Trophoblast cell (in vitro differentiated cells and primary cell): ENCODE results near the gene KRT86.

Source experiments
- DNase-seq, 2 donors: peaks; one replicate each; pipeline ENCODE4 v3.0.0-alpha.2; 2016
- H2AFZ ChIP-seq: 2 replicates; pipeline ENCODE4 v1.6.1; 2013; ENCODE audit warnings: low read length, moderate library complexity, mild to moderate bottlenecking; ENCODE audit not compliant: insufficient read depth, poor library complexity
- H2AK5ac ChIP-seq: 2 replicates; pipeline ENCODE4 v1.6.1; 2013; ENCODE audit warnings: mild to moderate bottlenecking, low read length
- H2BK120ac ChIP-seq: 2 replicates; pipeline ENCODE4 v1.6.1; 2013; ENCODE audit warnings: low read length, mild to moderate bottlenecking, moderate library complexity; ENCODE audit not compliant: insufficient read depth, poor library complexity
- H2BK12ac ChIP-seq: 2 replicates; pipeline ENCODE4 v1.6.1; 2013; ENCODE audit warnings: mild to moderate bottlenecking, low read length, moderate library complexity
- H2BK5ac ChIP-seq: 2 replicates; pipeline ENCODE4 v1.6.1; 2013; ENCODE audit warnings: low read length, low read depth, moderate library complexity, mild to moderate bottlenecking; ENCODE audit not compliant: poor library complexity
- H3K14ac ChIP-seq: 2 replicates; pipeline ENCODE4 v1.6.1; 2013; ENCODE audit warnings: mild to moderate bottlenecking, low read length
- H3K18ac ChIP-seq: 2 replicates; pipeline ENCODE4 v1.6.1; 2013; ENCODE audit warnings: mild to moderate bottlenecking, low read length
- H3K23ac ChIP-seq: 2 replicates; pipeline ENCODE4 v1.6.1; 2013; ENCODE audit warnings: low read length
- H3K27ac ChIP-seq: 2 replicates; pipeline ENCODE4 v1.5.1; 2013; ENCODE audit warnings: low read depth, mild to moderate bottlenecking, inconsistent platforms, low read length, moderate library complexity
- H3K27me3 ChIP-seq: 2 replicates; pipeline ENCODE4 v1.6.1; 2013; ENCODE audit warnings: inconsistent platforms, mild to moderate bottlenecking, low read length, moderate library complexity; ENCODE audit not compliant: insufficient read depth
- H3K36me3 ChIP-seq, 2 experiments: 1 replicate in 1 of 2; 2 replicates in 1 of 2; pipeline ENCODE4 v1.6.1; 2013; ENCODE audit warnings: low read length in 2 of 2, mild to moderate bottlenecking in 2 of 2, moderate library complexity in 1 of 2; ENCODE audit not compliant: insufficient read depth in 2 of 2, control insufficient read depth in 1 of 2
- H3K4ac ChIP-seq: 2 replicates; pipeline ENCODE4 v1.6.1; 2013; ENCODE audit warnings: low read depth, mild to moderate bottlenecking, low read length, moderate library complexity
- H3K4me1 ChIP-seq, 2 experiments: 1 replicate in 1 of 2; 2 replicates in 1 of 2; pipeline ENCODE4 v1.6.1; 2013; ENCODE audit warnings: low read length in 2 of 2, mild to moderate bottlenecking in 2 of 2, moderate library complexity in 1 of 2; ENCODE audit not compliant: insufficient read depth in 2 of 2, control insufficient read depth in 1 of 2
- H3K4me2 ChIP-seq: 2 replicates; pipeline ENCODE4 v1.6.1; 2013; ENCODE audit warnings: inconsistent platforms, mild to moderate bottlenecking, low read length, moderate library complexity
- H3K4me3 ChIP-seq: 2 replicates; pipeline ENCODE4 v1.5.1; 2013; ENCODE audit warnings: mild to moderate bottlenecking, low read depth, low read length, inconsistent platforms
- H3K79me1 ChIP-seq: one replicate; pipeline ENCODE4 v1.6.1; 2013; ENCODE audit warnings: low read length
- H3K79me2 ChIP-seq: 2 replicates; pipeline ENCODE4 v1.6.1; 2013; ENCODE audit warnings: low read length, mild to moderate bottlenecking; ENCODE audit not compliant: control insufficient read depth, insufficient read depth, poor library complexity
- H3K9ac ChIP-seq: 2 replicates; pipeline ENCODE4 v1.6.1; 2013; ENCODE audit warnings: mild to moderate bottlenecking, low read length
- H3K9me3 ChIP-seq: 2 replicates; pipeline ENCODE4 v1.6.1; 2013; ENCODE audit warnings: low read depth, mild to moderate bottlenecking, control low read depth, inconsistent platforms, low read length; ENCODE audit not compliant: insufficient read depth
- H4K12ac ChIP-seq: 2 replicates; pipeline ENCODE4 v1.6.1; 2013; ENCODE audit warnings: low read depth, mild to moderate bottlenecking, low read length, moderate library complexity
- H4K8ac ChIP-seq: 2 replicates; pipeline ENCODE4 v1.6.1; 2013; ENCODE audit warnings: low read depth, mild to moderate bottlenecking, low read length, moderate library complexity
- H4K91ac ChIP-seq: one replicate; pipeline ENCODE4 v1.6.1; 2013; ENCODE audit warnings: low read depth, mild to moderate bottlenecking, low read length, moderate library complexity
- WGBS: extraction: QIAGEN DNeasy Blood & Tissue Kit; methylation state at CpG from one replicate; pipeline ENCODE4 v1.1.7; 2013; ENCODE audit warnings: missing lambda C conversion rate; ENCODE audit not compliant: insufficient read length, insufficient coverage; ENCODE audit errors: extremely low coverage; 5-methylcytosine and 5-hydroxymethylcytosine counted together

The KRT86 gene

DNA sequence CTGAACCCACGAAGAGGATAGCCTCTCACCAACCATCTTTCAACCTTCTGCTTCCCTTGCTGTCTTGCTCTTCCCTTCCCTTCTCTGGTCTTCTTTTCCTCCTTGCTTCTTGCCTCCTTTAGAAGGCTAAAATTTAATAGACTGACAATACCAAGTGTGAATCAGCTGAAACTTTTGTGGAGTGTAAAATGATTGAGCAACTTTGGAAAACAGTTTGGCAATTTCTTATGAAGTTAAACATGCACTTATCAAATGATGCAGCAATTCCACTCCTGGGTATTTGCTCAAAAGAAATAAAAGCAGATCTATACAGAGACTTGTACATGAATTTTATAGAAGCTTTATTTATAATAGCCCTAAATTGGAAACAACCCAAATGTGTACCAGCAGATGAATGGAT, 3.3 kb upstream of the KRT86 start:
- no peak overlapping the region for H2AFZ ChIP-seq
- no CpG with 5 or more reads among the region's 1 CpG for WGBS

DNA sequence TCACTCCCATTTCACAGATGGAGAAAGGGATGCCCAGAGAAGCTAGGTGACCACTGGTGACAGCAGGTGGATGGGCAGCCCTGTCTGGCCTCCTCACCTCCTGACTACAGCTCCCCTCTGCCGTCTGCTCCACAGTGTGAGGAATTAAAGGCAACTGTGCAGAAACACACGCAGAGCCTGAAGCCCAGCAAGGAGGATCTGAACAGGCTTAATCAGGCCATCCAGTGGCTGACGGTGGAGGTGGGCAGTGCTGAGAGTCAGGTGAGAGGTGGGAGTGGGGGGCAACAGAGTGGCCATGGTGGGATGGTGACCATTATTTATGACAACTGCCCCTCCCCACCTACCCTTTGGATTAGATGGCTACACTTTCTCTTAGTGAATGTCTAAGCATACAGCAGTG, 1.2 kb downstream of the KRT86 start:
- no peak overlapping the region for H3K4me2 ChIP-seq
- DNase-seq, result no peak
- no peak overlapping the region for H2BK120ac ChIP-seq
- H3K4me1 ChIP-seq, result peaks cover 15 to 20% of the 10 kb centered on the region in 2 experiments
- peaks cover 1% of the 10 kb centered on the region for H3K9me3 ChIP-seq
- H4K8ac ChIP-seq, result no peak overlapping the region
- WGBS, result no CpG with 5 or more reads among the region's 3 CpGs
- no peaks in the 10 kb centered on the region for H3K27me3 ChIP-seq
- H2AK5ac ChIP-seq, result no peak overlapping the region
- peaks cover 2% of the 10 kb centered on the region for H3K79me1 ChIP-seq
- H3K14ac ChIP-seq, result no peak overlapping the region
- H3K79me2 ChIP-seq, result no peaks in the 10 kb centered on the region
- H3K4ac ChIP-seq, result no peak overlapping the region
- no peak overlapping the region for H3K27ac ChIP-seq
- no peak overlapping the region for H3K9ac ChIP-seq
- H3K23ac ChIP-seq, result no peak overlapping the region
- H2BK12ac ChIP-seq, result no peak overlapping the region
- H4K12ac ChIP-seq, result no peak overlapping the region
- no peak overlapping the region for H3K18ac ChIP-seq
- H3K4me3 ChIP-seq, result no peak overlapping the region
- no peak overlapping the region for H2AFZ ChIP-seq
- H3K36me3 ChIP-seq, result no peaks in the 10 kb centered on the region
- no peak overlapping the region for H2BK5ac ChIP-seq
- H4K91ac ChIP-seq, result no peak overlapping the region

More for the DNA sequence above, 3.3 kb upstream of the KRT86 start:
- Histone ChIP-seq H3K23ac (no peak overlapping the region), H3K18ac (no peak overlapping the region), H4K91ac (no peak overlapping the region), H2BK120ac (no peak overlapping the region), H3K79me1 (no peaks in the 10 kb centered on the region), H4K12ac (no peak overlapping the region), H2AK5ac (no peak overlapping the region), H3K27ac (no peak overlapping the region), H4K8ac (no peak overlapping the region), H3K79me2 (no peaks in the 10 kb centered on the region), H2BK12ac (no peak overlapping the region), H2BK5ac (no peak overlapping the region), H3K4me3 (no peak overlapping the region), H3K9ac (no peak overlapping the region), H3K14ac (no peak overlapping the region), H3K4me1 (no peaks in the 10 kb centered on the region), H3K9me3 (peaks cover 3% of the 10 kb centered on the region), H3K36me3 (no peaks in the 10 kb centered on the region), H3K4me2 (no peak overlapping the region), H3K27me3 (no peaks in the 10 kb centered on the region), H3K4ac (no peak overlapping the region)
- no peak for DNase-seq

DNA sequence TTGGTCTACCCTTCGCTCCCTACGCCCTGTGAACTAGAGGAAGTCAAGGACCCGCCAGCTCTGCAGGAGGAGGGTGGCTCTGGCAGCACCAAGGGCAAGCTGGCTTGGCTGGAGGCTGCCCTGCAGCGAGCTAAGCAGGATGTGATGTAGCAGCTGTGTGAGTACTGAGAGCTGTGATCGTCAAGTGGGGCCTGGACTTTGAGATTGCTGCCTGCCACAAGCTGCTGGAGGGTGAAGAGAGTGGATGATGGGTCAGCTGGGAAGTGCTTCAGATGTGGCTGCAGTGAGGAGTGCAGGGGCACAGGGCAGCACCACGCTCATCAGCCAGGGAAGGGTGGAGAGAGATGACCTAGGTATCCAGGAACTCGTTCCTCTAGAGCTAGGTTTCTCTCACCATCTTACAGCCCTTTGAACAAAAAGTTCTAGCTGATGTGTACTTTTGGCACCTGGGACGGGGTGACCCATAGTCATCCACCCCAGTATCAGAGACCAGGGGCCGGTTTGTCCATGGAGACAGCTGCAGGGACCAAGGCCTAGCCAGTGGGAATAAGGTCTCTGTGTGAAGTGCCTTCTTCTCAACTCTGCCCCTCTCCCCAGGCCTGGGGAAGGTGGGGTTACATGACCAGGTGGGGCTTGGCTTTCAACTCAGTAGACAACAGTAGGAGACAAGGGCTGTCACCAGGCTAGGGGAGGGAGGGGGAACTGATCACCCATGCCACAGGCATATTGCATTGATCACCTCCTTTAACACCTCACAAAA, 3.2 kb downstream of the KRT86 start:
- no peaks in the 10 kb centered on the region for H3K36me3 ChIP-seq
- no peak overlapping the region for H2BK5ac ChIP-seq
- H3K27me3 ChIP-seq, result no peaks in the 10 kb centered on the region
- H3K4ac ChIP-seq, result no peak overlapping the region
- no peak overlapping the region for H4K91ac ChIP-seq
- H3K14ac ChIP-seq, result no peak overlapping the region
- no CpG with 5 or more reads among the region's 9 CpGs for WGBS
- H3K18ac ChIP-seq, result no peak overlapping the region
- H2AK5ac ChIP-seq, result no peak overlapping the region
- H3K4me1 ChIP-seq, result peaks cover 23 to 27% of the 10 kb centered on the region in 2 experiments
- H3K4me3 ChIP-seq, result no peak overlapping the region
- H3K9ac ChIP-seq, result no peak overlapping the region
- no peak overlapping the region for H2BK12ac ChIP-seq
- no peak overlapping the region for H3K4me2 ChIP-seq
- H3K9me3 ChIP-seq, result no peaks in the 10 kb centered on the region
- no peak overlapping the region for H4K12ac ChIP-seq
- H3K79me1 ChIP-seq, result peaks cover 6% of the 10 kb centered on the region
- H4K8ac ChIP-seq, result no peak overlapping the region
- H3K27ac ChIP-seq, result no peak overlapping the region
- no peaks in the 10 kb centered on the region for H3K79me2 ChIP-seq
- no peak for DNase-seq
- no peak overlapping the region for H2AFZ ChIP-seq
- H3K23ac ChIP-seq, result no peak overlapping the region
- no peak overlapping the region for H2BK120ac ChIP-seq

DNA sequence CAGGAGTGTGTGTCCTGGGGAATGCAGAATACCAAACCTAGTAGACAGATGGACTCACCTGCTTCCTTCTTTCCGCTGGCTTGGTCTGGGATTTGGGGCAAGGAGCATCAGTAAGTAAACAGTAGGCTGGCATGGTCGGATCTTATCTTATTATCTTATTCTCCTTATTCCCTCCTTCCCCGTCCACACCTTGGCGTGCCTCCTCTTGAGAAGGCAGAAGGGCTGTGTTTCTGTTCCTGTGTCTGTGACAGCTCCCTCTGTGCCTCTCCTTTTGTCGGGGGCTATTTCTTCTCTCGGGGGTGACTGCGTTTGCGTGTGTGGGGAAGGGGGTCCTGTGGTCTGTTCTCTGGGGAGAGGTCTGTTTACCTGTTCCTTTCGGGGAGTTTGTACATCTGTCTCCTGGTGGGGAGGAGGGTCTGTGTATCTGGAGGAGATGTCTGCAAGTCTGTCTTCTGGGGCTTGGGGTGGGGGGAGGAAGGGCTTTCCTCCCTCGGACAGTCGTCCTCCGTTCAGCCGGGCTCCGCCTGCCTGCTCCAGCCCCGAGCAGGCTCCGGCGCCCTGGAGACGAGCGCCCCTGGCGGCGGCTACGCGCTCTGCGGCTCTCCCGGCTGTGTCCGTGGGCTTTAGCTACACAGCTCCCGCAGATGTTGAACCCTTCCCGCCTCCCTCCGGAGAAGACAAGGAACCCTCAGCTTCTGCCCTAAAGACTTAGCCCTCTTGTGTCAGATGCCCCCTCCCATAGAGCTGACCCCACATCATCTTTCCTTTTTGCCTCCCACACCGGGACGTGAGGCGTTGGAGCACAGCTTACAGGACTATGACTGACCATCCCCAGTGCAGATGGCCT, 4.4 kb downstream of the KRT86 start:
- H2AFZ ChIP-seq, result peak overlapping the region; percentile 28
- peak overlapping the region; percentile 31 for H2AK5ac ChIP-seq
- H4K8ac ChIP-seq, result peak overlapping the region; percentile 37
- peak overlapping the region; percentile 53 for H3K4me2 ChIP-seq
- no peak overlapping the region for H3K4me3 ChIP-seq
- H3K18ac ChIP-seq, result no peak overlapping the region
- no peak overlapping the region for H3K27ac ChIP-seq
- no peak overlapping the region for H3K4ac ChIP-seq
- no peak overlapping the region for H2BK120ac ChIP-seq
- H2BK12ac ChIP-seq, result peak overlapping the region; percentile 37
- no CpG with 5 or more reads among the region's 32 CpGs for WGBS
- H3K23ac ChIP-seq, result no peak overlapping the region
- H3K4me1 ChIP-seq, result peaks cover 23 to 27% of the 10 kb centered on the region in 2 experiments
- H3K79me1 ChIP-seq, result peaks cover 6% of the 10 kb centered on the region
- no peaks in the 10 kb centered on the region for H3K79me2 ChIP-seq
- H3K9me3 ChIP-seq, result no peaks in the 10 kb centered on the region
- H3K9ac ChIP-seq, result no peak overlapping the region
- DNase-seq, result peak; percentile 71 to 88
- no peaks in the 10 kb centered on the region for H3K36me3 ChIP-seq
- H4K12ac ChIP-seq, result no peak overlapping the region
- H3K27me3 ChIP-seq, result no peaks in the 10 kb centered on the region
- H3K14ac ChIP-seq, result no peak overlapping the region
- H2BK5ac ChIP-seq, result no peak overlapping the region
- peak overlapping the region; percentile 11 for H4K91ac ChIP-seq
